HFFc6 (cell line): ENCODE measurements around the gene HOXB2. TPM values are rescaled to one million over a fixed set of nuclear protein-coding genes. Genes with fewer than 3 reads are reported as not detected.
A peak's percentile ranks its signal among the peaks of the same experiment; 100 is the strongest.
"Not testable (repeated sequence)": the region's sequence is repeated elsewhere in the genome, so short reads cannot be mapped to it uniquely, and the experiment has no call there.

Experiments used
- DNase-seq: peaks from one replicate; pipeline ENCODE4 v3.0.0-alpha.2; 2018
- H3K27ac Mint-ChIP-seq: 2 replicates; pipeline ENCODE4 v1.8.0; 2020; ENCODE audit warnings: mild to moderate bottlenecking, mixed read lengths
- H3K27me3 Mint-ChIP-seq: 2 replicates; pipeline ENCODE4 v1.8.0; 2021; ENCODE audit warnings: mild to moderate bottlenecking, moderate library complexity, mixed read lengths; ENCODE audit not compliant: insufficient read depth
- H3K36me3 Mint-ChIP-seq: 2 replicates; pipeline ENCODE4 v1.8.0; 2021; ENCODE audit warnings: low read depth, mixed read lengths
- H3K4me1 Mint-ChIP-seq: 2 replicates; pipeline ENCODE4 v1.8.0; 2020; ENCODE audit warnings: low read depth, mixed read lengths
- H3K4me3 Mint-ChIP-seq: 2 replicates; pipeline ENCODE4 v1.8.0; 2020; ENCODE audit warnings: mild to moderate bottlenecking, moderate library complexity, mixed read lengths
- H3K9me3 Mint-ChIP-seq: 2 replicates; pipeline ENCODE4 v1.8.0; 2020; ENCODE audit warnings: mild to moderate bottlenecking, mixed read lengths
- total RNA-seq, 6 experiments: library from RNA; stranded (reverse); fragmentation: NEBNext Ultra II Directional; extraction: Animal tissue kit (Norgen Biotek cat#: 25700); gene quantifications; 2 replicates in 1 of 6; 3 replicates in 5 of 6; pipeline ENCODE4 v1.2.3, GENCODE V29; 2021
- TF ChIP-seq, protein P1 (sequence below): fragments of 200-600 bp; sonication (generic); IDR thresholded peaks from 2 replicates; pipeline ENCODE4 v1.5.0; 2021; ENCODE audit warnings: antibody characterized with exemption, mild to moderate bottlenecking

Gene HOXB2
- total RNA-seq, 6 experiments from 2014 or later: not detected

DNA sequence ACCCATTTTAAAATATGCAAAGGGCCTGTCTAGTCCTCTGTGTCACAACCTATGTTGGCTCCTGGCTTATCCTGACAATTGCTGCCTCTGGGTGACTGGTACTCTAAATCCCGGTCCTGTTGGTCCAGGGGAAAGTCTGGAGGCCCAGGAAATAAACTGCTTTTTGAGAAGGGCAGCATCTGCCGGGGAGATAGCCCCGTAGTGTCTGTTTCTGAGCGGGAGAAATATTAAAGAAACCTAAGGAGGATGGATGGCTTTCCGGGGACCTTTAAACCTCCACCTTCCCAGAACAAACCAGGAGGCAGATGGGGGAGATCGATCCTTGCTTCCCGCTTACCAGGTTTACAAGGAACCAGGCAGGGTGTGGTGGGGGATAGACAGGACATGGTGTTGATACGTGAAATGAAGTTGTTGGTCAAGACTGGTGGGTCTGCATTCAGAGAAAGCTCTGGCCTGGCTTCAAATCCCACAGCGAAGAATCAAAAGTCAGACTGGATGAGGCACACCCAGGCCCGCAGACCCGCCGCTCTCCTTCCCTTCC lies 3.8 kb downstream of the HOXB2 start:
- Mint-ChIP-seq H3K4me3 (no peak overlapping the region), H3K4me1 (peaks cover 11% of the 10 kb centered on the region; the same call in 1 of the 2 replicates), H3K27me3 (peaks cover 54% of the 10 kb centered on the region), H3K27ac (no peak overlapping the region), H3K36me3 (no peaks in the 10 kb centered on the region), H3K9me3 (no peaks in the 10 kb centered on the region)
- TF ChIP-seq, protein P1, sequence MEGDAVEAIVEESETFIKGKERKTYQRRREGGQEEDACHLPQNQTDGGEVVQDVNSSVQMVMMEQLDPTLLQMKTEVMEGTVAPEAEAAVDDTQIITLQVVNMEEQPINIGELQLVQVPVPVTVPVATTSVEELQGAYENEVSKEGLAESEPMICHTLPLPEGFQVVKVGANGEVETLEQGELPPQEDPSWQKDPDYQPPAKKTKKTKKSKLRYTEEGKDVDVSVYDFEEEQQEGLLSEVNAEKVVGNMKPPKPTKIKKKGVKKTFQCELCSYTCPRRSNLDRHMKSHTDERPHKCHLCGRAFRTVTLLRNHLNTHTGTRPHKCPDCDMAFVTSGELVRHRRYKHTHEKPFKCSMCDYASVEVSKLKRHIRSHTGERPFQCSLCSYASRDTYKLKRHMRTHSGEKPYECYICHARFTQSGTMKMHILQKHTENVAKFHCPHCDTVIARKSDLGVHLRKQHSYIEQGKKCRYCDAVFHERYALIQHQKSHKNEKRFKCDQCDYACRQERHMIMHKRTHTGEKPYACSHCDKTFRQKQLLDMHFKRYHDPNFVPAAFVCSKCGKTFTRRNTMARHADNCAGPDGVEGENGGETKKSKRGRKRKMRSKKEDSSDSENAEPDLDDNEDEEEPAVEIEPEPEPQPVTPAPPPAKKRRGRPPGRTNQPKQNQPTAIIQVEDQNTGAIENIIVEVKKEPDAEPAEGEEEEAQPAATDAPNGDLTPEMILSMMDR: no peak
- DNase-seq: no peak

DNA sequence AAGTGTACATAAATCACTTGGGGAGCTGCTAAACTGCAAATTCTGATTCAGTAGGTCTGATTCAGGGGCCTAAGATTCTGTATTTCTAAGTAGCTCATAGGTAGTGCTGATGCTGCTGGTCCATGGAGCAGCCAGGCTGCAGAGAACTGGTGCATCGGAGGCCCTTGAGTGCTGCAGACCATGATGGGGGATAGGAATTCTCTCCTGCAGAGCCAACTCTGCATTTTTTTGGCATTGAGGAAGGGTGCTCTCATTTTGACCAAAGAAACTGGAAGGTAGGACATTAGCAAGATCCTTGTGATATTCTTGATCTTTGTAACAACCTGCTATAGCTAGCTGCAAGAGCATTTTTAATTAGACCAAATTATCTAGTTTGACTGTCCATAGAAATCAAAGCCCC lies 4.7 kb downstream of the HOXB2 start:
- Mint-ChIP-seq H3K27ac (no peak overlapping the region), H3K4me1 (peaks cover 11% of the 10 kb centered on the region; the same call in 1 of the 2 replicates), H3K9me3 (no peaks in the 10 kb centered on the region), H3K27me3 (peaks cover 54% of the 10 kb centered on the region), H3K4me3 (no peak overlapping the region), H3K36me3 (no peaks in the 10 kb centered on the region)
- DNase-seq: no peak
- TF ChIP-seq, protein P1: no peak

DNA sequence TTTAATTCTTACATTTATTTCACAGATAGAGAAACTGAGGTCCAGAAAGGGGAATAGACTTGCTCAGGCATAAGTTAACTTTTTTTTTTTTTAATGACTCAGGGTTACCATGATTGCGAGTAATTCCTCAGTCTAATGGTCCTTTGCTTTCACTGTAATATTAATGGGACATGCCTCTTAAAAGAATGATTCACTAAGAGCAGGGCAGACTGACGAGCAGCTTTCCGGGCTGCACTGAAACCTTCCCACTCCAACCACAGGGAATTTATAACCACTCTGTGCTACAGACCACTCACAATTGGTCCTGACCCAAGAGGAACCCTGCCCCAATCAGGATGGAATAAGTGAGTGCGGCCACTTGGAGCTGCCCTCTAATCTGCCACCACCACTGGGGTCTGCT lies 5.7 kb downstream of the HOXB2 start:
- peaks cover 11% of the 10 kb centered on the region; the same call in 1 of the 2 replicates for H3K4me1 Mint-ChIP-seq
- TF ChIP-seq, protein P1: no peak
- peak; percentile 34 for DNase-seq
- H3K27me3 Mint-ChIP-seq: peaks cover 57% of the 10 kb centered on the region
- H3K27ac Mint-ChIP-seq: no peak overlapping the region
- H3K9me3 Mint-ChIP-seq: no peaks in the 10 kb centered on the region
- H3K36me3 Mint-ChIP-seq: no peaks in the 10 kb centered on the region
- no peak overlapping the region for H3K4me3 Mint-ChIP-seq

DNA sequence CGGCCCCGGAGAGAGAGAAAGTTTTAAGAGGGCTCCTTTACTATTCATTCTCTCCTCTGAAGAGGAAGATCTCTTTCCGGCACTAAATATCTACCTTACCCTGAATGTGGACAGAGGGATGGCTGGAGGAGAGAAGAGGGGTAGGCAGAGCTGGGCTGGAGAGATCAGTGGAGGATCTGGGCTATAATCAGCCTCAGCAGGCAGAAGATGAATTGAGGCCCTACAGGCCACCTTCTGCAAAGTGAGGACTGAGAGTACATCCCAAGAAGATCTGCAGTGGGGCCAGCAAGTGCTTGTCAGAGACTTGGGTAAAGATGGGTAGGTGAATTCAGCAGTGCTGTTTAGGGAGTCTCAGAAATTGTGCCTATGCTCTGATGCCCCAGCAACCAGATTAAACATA lies 7.6 kb downstream of the HOXB2 start:
- Mint-ChIP-seq H3K27ac (no peak overlapping the region), H3K4me1 (peaks cover 11% of the 10 kb centered on the region; the same call in 1 of the 2 replicates), H3K4me3 (no peak overlapping the region), H3K9me3 (no peaks in the 10 kb centered on the region), H3K27me3 (peaks cover 55% of the 10 kb centered on the region), H3K36me3 (no peaks in the 10 kb centered on the region)
- no peak for DNase-seq
- TF ChIP-seq, protein P1: no peak

DNA sequence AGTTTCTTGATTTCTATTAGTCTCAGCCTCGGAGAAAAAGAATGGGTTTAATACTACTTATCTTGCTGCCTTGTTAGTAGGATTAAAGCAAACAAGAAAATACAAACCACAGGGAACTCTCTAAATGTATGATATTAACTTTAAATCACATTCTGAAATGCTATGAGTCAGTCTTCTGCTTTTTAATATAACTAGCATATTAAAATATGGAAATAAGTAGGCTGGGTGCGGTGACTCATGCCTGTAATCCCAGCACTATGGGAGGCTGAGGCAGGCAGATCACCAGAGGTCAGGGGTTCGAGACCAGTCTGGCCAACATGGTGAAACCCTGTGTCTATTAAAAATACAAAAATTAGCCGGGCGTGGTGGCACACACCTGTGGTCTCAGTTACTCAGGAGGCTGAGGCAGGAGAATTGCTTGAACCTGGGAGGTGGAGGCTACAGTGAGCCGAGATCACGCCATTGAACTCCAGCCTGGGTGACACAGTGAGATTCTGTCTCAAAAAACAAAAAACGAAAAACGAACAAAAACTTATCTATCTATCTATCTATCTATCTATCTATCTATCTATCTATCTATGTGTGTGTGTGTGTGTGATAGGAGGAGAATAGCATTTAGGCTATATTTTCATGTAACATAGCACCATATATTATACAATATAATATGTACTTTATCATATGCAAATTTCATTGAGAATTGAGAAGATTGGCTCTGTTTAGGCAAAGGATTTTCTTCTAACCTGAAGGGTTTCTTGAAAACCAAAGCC lies 8.9 kb downstream of the HOXB2 start:
- H3K4me3 Mint-ChIP-seq, H3K9me3 Mint-ChIP-seq, DNase-seq, H3K27ac Mint-ChIP-seq, H3K36me3 Mint-ChIP-seq: not testable (repeated sequence)
- Mint-ChIP-seq H3K27me3 (peaks cover 56% of the 10 kb centered on the region), H3K4me1 (peaks cover 11% of the 10 kb centered on the region; the same call in 1 of the 2 replicates)

DNA sequence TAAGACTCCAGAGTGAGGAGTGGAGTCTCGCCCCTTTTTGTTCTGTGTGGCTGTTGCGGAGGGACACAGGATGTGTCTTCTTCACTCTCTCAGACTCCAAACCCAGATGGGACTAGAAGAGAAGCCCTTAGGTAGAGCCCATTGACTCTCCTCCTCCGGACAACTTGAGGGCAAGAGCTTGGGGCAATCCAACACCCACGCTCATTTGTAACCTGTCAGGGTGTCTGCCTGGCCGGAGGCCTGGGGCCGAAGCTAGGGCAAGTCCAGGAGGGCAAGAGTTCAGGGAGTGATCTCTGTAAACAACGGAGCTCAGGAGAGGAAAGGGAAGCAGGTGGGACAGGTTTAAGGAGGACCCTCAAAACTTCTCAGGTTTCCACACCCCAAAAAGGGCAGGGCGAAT lies 12.6 kb downstream of the HOXB2 start:
- TF ChIP-seq, protein P1: no peak
- no peak overlapping the region for H3K27ac Mint-ChIP-seq
- H3K36me3 Mint-ChIP-seq: no peaks in the 10 kb centered on the region
- H3K27me3 Mint-ChIP-seq: peaks cover 68% of the 10 kb centered on the region
- H3K4me3 Mint-ChIP-seq: no peak overlapping the region
- DNase-seq: no peak
- H3K9me3 Mint-ChIP-seq: no peaks in the 10 kb centered on the region
- H3K4me1 Mint-ChIP-seq: peaks cover 9% of the 10 kb centered on the region; the same call in 1 of the 2 replicates
